A673 (cell line): ENCODE measurements around the gene CAMK1D.

Experiments used
- EZH2 ChIP-seq: fragments of 200-600 bp; sonication (generic); IDR thresholded peaks from 2 replicates; pipeline ENCODE4 v1.6.1; 2017; ENCODE audit warnings: borderline replicate concordance, low read depth, mild to moderate bottlenecking, mixed read lengths, antibody characterized with exemption, low read length; ENCODE audit not compliant: poor library complexity, severe bottlenecking
- TF ChIP-seq, protein P1 (sequence below): fragments of 300-800, 200-600 bp; sonication (generic); conservative IDR thresholded peaks from 2 replicates; pipeline ENCODE4 v1.5.1; 2017; ENCODE audit warnings: low read depth, mild to moderate bottlenecking, antibody characterized with exemption, low read length, moderate library complexity, mixed read lengths

DNA sequence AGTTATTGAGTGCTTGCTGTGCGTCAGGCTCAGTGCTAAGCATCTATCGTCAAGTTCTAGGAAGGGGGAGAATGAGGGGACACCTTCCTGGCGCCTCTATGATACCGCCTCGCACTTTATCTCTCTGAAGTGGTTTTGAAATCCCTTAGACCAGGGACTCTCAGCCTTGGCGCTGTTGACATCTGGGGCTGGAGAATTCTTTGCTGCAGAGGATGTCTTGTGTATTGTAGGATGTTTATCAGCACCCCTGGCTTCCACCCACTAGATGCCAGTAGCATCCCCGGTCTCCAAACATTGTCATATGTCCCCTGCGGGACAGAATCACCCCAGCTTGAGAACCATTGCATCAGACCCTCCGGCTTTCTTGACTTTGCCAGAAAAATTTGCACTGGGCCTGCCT is 366.7 kb downstream of the CAMK1D start:
- TF ChIP-seq, protein P1, sequence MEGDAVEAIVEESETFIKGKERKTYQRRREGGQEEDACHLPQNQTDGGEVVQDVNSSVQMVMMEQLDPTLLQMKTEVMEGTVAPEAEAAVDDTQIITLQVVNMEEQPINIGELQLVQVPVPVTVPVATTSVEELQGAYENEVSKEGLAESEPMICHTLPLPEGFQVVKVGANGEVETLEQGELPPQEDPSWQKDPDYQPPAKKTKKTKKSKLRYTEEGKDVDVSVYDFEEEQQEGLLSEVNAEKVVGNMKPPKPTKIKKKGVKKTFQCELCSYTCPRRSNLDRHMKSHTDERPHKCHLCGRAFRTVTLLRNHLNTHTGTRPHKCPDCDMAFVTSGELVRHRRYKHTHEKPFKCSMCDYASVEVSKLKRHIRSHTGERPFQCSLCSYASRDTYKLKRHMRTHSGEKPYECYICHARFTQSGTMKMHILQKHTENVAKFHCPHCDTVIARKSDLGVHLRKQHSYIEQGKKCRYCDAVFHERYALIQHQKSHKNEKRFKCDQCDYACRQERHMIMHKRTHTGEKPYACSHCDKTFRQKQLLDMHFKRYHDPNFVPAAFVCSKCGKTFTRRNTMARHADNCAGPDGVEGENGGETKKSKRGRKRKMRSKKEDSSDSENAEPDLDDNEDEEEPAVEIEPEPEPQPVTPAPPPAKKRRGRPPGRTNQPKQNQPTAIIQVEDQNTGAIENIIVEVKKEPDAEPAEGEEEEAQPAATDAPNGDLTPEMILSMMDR: no peak
- no peak for TF ChIP-seq EZH2
